Neural cell (in vitro differentiated cells): ENCODE measurements around the gene VSTM1.

ENCODE experiments used
- EZH2 ChIP-seq: fragments of 200-600, 300-800 bp; shearing (Covaris generic), sonication (generic); IDR thresholded peaks from 2 replicates; pipeline ENCODE4 v1.6.1; 2014; ENCODE audit warnings: antibody characterized with exemption, low read length, borderline replicate concordance, mild to moderate bottlenecking; ENCODE audit not compliant: insufficient read depth, poor library complexity, severe bottlenecking
- MXI1 ChIP-seq: fragments of 450-650 bp; conservative IDR thresholded peaks from 2 replicates; pipeline ENCODE4 v1.6.1; 2014; ENCODE audit warnings: antibody characterized with exemption, mild to moderate bottlenecking; ENCODE audit not compliant: poor library complexity, severe bottlenecking
- POLR2AphosphoS5 ChIP-seq: IDR thresholded peaks from 2 replicates; pipeline ENCODE4 v1.6.1; 2012
- TAF1 ChIP-seq: IDR thresholded peaks from 2 replicates; pipeline ENCODE4 v1.6.1; 2012; ENCODE audit warnings: low read depth
- TF ChIP-seq, protein P1 (sequence below): fragments of 450-650 bp; IDR thresholded peaks from 2 replicates; pipeline ENCODE4 v1.5.1; 2014; ENCODE audit warnings: antibody characterized with exemption, mild to moderate bottlenecking, moderate library complexity; ENCODE audit not compliant: poor library complexity, severe bottlenecking

DNA sequence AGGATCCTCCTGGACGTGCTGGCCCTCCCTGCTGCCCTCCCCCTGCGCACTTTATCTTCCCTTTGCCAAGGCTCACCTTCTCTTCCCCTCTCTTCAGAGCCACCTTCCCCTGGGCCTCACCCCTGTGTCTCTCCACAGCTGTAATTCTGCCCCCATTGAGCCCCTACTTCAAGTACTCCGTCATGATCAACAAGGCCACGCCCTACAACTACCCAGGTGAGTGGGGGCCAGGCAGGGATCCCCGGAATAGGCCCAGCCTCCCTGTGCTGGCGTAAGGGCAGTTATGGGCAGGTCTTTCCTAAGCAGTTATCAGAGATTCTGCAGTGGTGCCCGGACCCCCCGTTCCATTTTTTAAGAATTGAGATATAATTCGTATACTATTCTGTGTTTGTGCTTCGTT is 42.1 kb upstream of the VSTM1 start:
- TF ChIP-seq, protein P1, sequence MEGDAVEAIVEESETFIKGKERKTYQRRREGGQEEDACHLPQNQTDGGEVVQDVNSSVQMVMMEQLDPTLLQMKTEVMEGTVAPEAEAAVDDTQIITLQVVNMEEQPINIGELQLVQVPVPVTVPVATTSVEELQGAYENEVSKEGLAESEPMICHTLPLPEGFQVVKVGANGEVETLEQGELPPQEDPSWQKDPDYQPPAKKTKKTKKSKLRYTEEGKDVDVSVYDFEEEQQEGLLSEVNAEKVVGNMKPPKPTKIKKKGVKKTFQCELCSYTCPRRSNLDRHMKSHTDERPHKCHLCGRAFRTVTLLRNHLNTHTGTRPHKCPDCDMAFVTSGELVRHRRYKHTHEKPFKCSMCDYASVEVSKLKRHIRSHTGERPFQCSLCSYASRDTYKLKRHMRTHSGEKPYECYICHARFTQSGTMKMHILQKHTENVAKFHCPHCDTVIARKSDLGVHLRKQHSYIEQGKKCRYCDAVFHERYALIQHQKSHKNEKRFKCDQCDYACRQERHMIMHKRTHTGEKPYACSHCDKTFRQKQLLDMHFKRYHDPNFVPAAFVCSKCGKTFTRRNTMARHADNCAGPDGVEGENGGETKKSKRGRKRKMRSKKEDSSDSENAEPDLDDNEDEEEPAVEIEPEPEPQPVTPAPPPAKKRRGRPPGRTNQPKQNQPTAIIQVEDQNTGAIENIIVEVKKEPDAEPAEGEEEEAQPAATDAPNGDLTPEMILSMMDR, result no peak
- TF ChIP-seq TAF1, result no peak
- no peak for TF ChIP-seq EZH2
- TF ChIP-seq POLR2AphosphoS5, result no peak
- TF ChIP-seq MXI1, result no peak
